GM18868 (cell line): ENCODE data around the gene SPRED3.
"Not testable (repeated sequence)": the region's sequence is repeated elsewhere in the genome, so short reads cannot be mapped to it uniquely, and the experiment has no call there.

Source experiments
- ATAC-seq: cut with Tn5 transposase; IDR thresholded peaks from one replicate; pipeline ENCODE4 v1.9.1; 2021; ENCODE audit warnings: mild to moderate bottlenecking, moderate library complexity; ENCODE audit not compliant: unreplicated experiment

Gene SPRED3

GRCh38 chr19:38389957-38390924 is 1.7 kb downstream of the SPRED3 start:
- ATAC-seq = no peak

GRCh38 chr19:38391911-38392464 is 3.5 kb downstream of the SPRED3 start:
- ATAC-seq = no peak

- no peak for ATAC-seq
These were observed 4.3 kb downstream of the SPRED3 start for GRCh38 chr19:38392707-38393308.

- ATAC-seq = peak; percentile 43
These were observed 6.0 kb downstream of the SPRED3 start for GRCh38 chr19:38394488-38394887.

GRCh38 chr19:38395381-38396114 is 7.1 kb downstream of the SPRED3 start:
- ATAC-seq = no peak

- no peak for ATAC-seq
These were observed 10.6 kb downstream of the SPRED3 start for GRCh38 chr19:38399081-38399480.

GRCh38 chr19:38399537-38399936 is 11.0 kb downstream of the SPRED3 start:
- no peak for ATAC-seq

- ATAC-seq = no peak
These were observed 11.9 kb downstream of the SPRED3 start for GRCh38 chr19:38400361-38400760.

- ATAC-seq = no peak
These were observed 12.7 kb downstream of the SPRED3 start for GRCh38 chr19:38401148-38401547.

GRCh38 chr19:38402623-38402966 is 14.1 kb downstream of the SPRED3 start:
- ATAC-seq = no peak

GRCh38 chr19:38402967-38403674 is 14.6 kb downstream of the SPRED3 start, which contains the start of gene FAM98C:
Gene FAM98C (plus strand): TSS chr19:38403093. CDS start chr19:38403154, 61 bp downstream.
- ATAC-seq = peak; percentile 89

- ATAC-seq = no peak
These were observed 16.4 kb downstream of the SPRED3 start for GRCh38 chr19:38404858-38405257.

- ATAC-seq = no peak
These were observed 16.8 kb downstream of the SPRED3 start for GRCh38 chr19:38405276-38405675.

GRCh38 chr19:38409631-38410133 is 21.2 kb downstream of the SPRED3 start:
- no peak for ATAC-seq

- ATAC-seq = not testable (repeated sequence)
These were observed 21.9 kb downstream of the SPRED3 start for GRCh38 chr19:38410407-38410806.

GRCh38 chr19:38411041-38411712 is 22.7 kb downstream of the SPRED3 start:
- no peak for ATAC-seq

GRCh38 chr19:38411898-38412297 is 23.4 kb downstream of the SPRED3 start:
- ATAC-seq = not testable (repeated sequence)

GRCh38 chr19:38412491-38412890 is 24.0 kb downstream of the SPRED3 start:
- no peak for ATAC-seq

- no peak for ATAC-seq
These were observed 24.5 kb downstream of the SPRED3 start for GRCh38 chr19:38412961-38413360.

- ATAC-seq = no peak
These were observed 24.9 kb downstream of the SPRED3 start for GRCh38 chr19:38413416-38413815.
